Breast epithelium (tissue), 4 donors: Measurements from ENCODE around the gene PRKAB2. TPM values are rescaled to one million over a fixed set of nuclear protein-coding genes. Genes with fewer than 3 reads are reported as not detected.

ENCODE experiments used
- DNase-seq, 2 donors: peaks; one replicate each; pipeline ENCODE4 v3.0.0-alpha.2; 2019; ENCODE audit warnings: low spot score in 2 of 2
- H3K27ac ChIP-seq, 2 donors: fragments of 200-600 bp; sonication (generic) in 1 of 2; one replicate each; pipeline ENCODE4 v1.5.1; 2016 to 2019; ENCODE audit warnings: mild to moderate bottlenecking in 1 of 2
- H3K27me3 ChIP-seq, 2 donors: fragments of 200-600 bp; sonication (generic) in 1 of 2; one replicate each; pipeline versions ENCODE4 v1.5.1 to v1.6.0; 2017 to 2019; ENCODE audit warnings: control low read depth in 1 of 2, mild to moderate bottlenecking in 1 of 2
- H3K36me3 ChIP-seq: fragments of 200-600 bp; one replicate; pipeline ENCODE4 v1.5.1; 2019
- H3K4me1 ChIP-seq, 2 donors: fragments of 200-600 bp; sonication (generic); one replicate each; pipeline ENCODE4 v1.5.1; 2016 to 2019; ENCODE audit warnings: control low read depth in 1 of 2
- H3K4me3 ChIP-seq, 3 donors: fragments of 200-600 bp; sonication (generic); 1 replicate in 2 of 3; 2 replicates in 1 of 3; pipeline ENCODE4 v1.5.1; 2016 to 2019; ENCODE audit warnings: mild to moderate bottlenecking in 3 of 3, moderate library complexity in 2 of 3
- H3K9me3 ChIP-seq, 2 donors: fragments of 200-600 bp; sonication (generic) in 1 of 2; one replicate each; pipeline ENCODE4 v1.5.1; 2016 to 2019; ENCODE audit warnings: control low read depth in 1 of 2
- POLR2A ChIP-seq: fragments of 450-650 bp; IDR thresholded peaks from one replicate; pipeline ENCODE4 v1.6.1; 2016; ENCODE audit warnings: antibody characterized with exemption, mild to moderate bottlenecking, moderate library complexity
- POLR2AphosphoS5 ChIP-seq, 3 donors: sonication (generic); formaldehyde crosslinking; IDR thresholded peaks; one replicate each; pipeline ENCODE4 v1.6.1; 2017; ENCODE audit warnings: antibody characterized with exemption in 3 of 3
- intact Hi-C: fragments of 100-400 bp; cut with DNase I; formaldehyde crosslinking; loops from one replicate; pipeline ENCODE4 v1.15.1; 2023; ENCODE audit warnings: low total_unique reads
- total RNA-seq, 3 donors: library from RNA; depleted of rRNA; stranded (reverse); fragments of >200 nt; gene quantifications; one replicate each; pipeline ENCODE4 v1.1.0, GENCODE V29; 2016
- TF ChIP-seq, protein P1 (sequence below), 3 donors: fragments of 450-650 bp; IDR thresholded peaks; one replicate each; pipeline ENCODE4 v1.5.1; 2016 to 2017; ENCODE audit warnings: antibody characterized with exemption in 3 of 3, mild to moderate bottlenecking in 3 of 3, moderate library complexity in 3 of 3

The PRKAB2 gene
- total RNA-seq, 3 donors from 2014 or later, result 14.1 to 16.8 (median 14.1) TPM

- intact Hi-C loops, result loop anchor here (10.0 kb wide), 1 partner anchor 67 kb away; the partner anchor contains the start of gene CHD1L
- TF ChIP-seq, protein P1, sequence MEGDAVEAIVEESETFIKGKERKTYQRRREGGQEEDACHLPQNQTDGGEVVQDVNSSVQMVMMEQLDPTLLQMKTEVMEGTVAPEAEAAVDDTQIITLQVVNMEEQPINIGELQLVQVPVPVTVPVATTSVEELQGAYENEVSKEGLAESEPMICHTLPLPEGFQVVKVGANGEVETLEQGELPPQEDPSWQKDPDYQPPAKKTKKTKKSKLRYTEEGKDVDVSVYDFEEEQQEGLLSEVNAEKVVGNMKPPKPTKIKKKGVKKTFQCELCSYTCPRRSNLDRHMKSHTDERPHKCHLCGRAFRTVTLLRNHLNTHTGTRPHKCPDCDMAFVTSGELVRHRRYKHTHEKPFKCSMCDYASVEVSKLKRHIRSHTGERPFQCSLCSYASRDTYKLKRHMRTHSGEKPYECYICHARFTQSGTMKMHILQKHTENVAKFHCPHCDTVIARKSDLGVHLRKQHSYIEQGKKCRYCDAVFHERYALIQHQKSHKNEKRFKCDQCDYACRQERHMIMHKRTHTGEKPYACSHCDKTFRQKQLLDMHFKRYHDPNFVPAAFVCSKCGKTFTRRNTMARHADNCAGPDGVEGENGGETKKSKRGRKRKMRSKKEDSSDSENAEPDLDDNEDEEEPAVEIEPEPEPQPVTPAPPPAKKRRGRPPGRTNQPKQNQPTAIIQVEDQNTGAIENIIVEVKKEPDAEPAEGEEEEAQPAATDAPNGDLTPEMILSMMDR (IDR thresholded peaks at IDR 0.05), result no peak
- no peaks in the 10 kb centered on the region for H3K9me3 ChIP-seq
- peak overlapping the region in 1 of 2 donors; percentile 56 for H3K27ac ChIP-seq
- H3K4me3 ChIP-seq, result peak overlapping the region in 2 of 3 donors; percentile 30 to 45
- H3K36me3 ChIP-seq, result no peaks in the 10 kb centered on the region
- no peak for DNase-seq
- H3K4me1 ChIP-seq, result peaks cover 0 to 7% of the 10 kb centered on the region in 2 donors
- no peaks in the 10 kb centered on the region for H3K27me3 ChIP-seq
Observed at GRCh38 chr1:147177611-147178380, 5.5 kb upstream of the PRKAB2 start.

GRCh38 chr1:147171399-147172167, 687 bp downstream of the PRKAB2 start:
- intact Hi-C loops, result loop anchor here (10.0 kb wide), 1 partner anchor 73 kb away; the partner anchor contains the start of gene CHD1L
- H3K4me1 ChIP-seq, result peaks cover 0 to 15% of the 10 kb centered on the region in 2 donors
- peak overlapping the region; percentile 84 to 98 (median 95) for H3K4me3 ChIP-seq
- peak overlapping the region; percentile 85 to 94 for H3K27ac ChIP-seq
- H3K27me3 ChIP-seq, result no peaks in the 10 kb centered on the region
- TF ChIP-seq POLR2AphosphoS5 (IDR thresholded peaks at IDR 0.05) (no peak), POLR2A (no peak)
- TF ChIP-seq, protein P1 (IDR thresholded peaks at IDR 0.05), result no peak
- DNase-seq, result peak in 1 of 2 donors; percentile 24
- H3K9me3 ChIP-seq, result no peaks in the 10 kb centered on the region
- H3K36me3 ChIP-seq, result no peaks in the 10 kb centered on the region

DNA sequence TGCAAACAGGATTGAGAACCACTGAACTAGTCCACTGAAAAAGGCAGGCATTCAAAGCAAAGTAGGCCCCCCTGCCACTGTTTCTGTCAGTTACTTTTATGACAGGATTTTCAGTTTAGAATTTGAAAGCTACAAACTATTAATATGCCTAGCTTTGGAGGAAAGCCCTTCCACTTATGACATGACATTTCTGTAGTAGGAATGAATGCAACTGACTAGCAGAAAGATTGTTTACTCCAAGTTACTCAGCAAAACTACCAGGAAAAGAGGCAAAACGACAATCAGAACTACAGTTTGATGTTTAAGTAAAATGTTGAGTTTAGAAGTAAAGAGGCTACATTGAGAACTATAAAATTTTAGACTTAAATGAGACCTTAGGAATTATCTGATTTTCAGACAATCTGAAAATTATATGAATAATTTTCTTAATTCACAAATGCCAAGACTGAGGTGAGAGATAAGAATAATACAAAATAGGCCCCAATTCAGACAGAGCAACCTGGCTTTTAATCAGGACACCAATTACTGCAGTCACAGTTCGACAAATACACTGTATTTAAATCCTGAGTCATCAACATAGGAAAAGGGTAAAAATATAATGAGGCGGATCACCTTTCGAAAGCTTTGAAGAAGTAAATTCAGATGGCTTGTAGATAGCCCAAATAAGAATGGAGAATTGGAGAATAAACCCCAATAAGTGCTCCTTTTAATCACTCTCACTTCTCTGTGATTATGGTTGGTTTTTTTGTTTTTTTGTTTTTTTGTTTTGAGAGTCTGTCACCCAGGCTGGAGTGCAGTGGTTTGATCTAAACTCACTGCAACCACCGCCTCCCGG, 2.2 kb downstream of the PRKAB2 start:
- Histone ChIP-seq H3K36me3 (no peaks in the 10 kb centered on the region), H3K9me3 (no peaks in the 10 kb centered on the region), H3K4me1 (peaks cover 0 to 15% of the 10 kb centered on the region in 2 donors), H3K27ac (no peak overlapping the region), H3K4me3 (peak overlapping the region in 2 of 3 donors; percentile 95 to 98), H3K27me3 (no peaks in the 10 kb centered on the region)
- intact Hi-C loops, result loop anchor here (10.0 kb wide), 1 partner anchor 75 kb away; the partner anchor contains the start of gene CHD1L
- no peak for TF ChIP-seq POLR2AphosphoS5 (IDR thresholded peaks at IDR 0.05)
- TF ChIP-seq POLR2A, result no peak
- TF ChIP-seq, protein P1 (IDR thresholded peaks at IDR 0.05), result no peak
- DNase-seq, result no peak

DNA sequence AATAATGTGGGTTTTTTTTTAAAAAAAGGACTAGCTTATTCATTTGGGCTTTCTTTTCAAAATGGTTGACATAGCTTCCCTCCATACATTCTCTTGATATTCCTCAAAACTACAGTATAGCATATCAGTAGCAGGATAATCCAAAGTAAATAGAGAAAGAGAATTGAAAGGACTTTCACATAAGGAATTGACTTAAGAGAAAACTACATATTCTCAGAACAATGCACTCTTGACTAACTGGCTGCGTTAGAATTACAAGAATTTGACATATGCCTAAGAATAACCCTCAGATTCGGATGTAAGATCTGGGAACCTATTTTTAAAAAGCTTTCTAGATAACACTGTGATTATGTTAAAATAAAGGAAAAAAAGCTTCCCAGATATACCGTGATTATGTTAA, 3.1 kb downstream of the PRKAB2 start:
- DNase-seq, result no peak
- H3K4me1 ChIP-seq, result peaks cover 0 to 15% of the 10 kb centered on the region in 2 donors
- no peak overlapping the region for H3K4me3 ChIP-seq
- H3K27ac ChIP-seq, result no peak overlapping the region
- TF ChIP-seq POLR2AphosphoS5 (IDR thresholded peaks at IDR 0.05), result no peak
- TF ChIP-seq, protein P1 (IDR thresholded peaks at IDR 0.05), result no peak
- no peak for TF ChIP-seq POLR2A
- no peaks in the 10 kb centered on the region for H3K9me3 ChIP-seq
- intact Hi-C loops, result no loop called here
- H3K27me3 ChIP-seq, result no peaks in the 10 kb centered on the region
- no peaks in the 10 kb centered on the region for H3K36me3 ChIP-seq
